PFSK-1 (cell line): Measurements from ENCODE around the gene CSF1R.
A peak's percentile ranks its signal among the peaks of the same experiment; 100 is the strongest.

Experiments
- FOXP2 ChIP-seq: optimal IDR thresholded peaks from 2 replicates; pipeline ENCODE3; 2011; ENCODE audit warnings: borderline replicate concordance, control low read depth, inconsistent platforms; ENCODE audit not compliant: insufficient read depth; ENCODE audit errors: extremely low read length, extremely low read depth
- POLR2AphosphoS5 ChIP-seq: IDR thresholded peaks from 2 replicates; pipeline ENCODE4 v1.6.1; 2012; ENCODE audit warnings: low read depth, mild to moderate bottlenecking, control low read depth, low read length, moderate library complexity
- REST ChIP-seq, 2 experiments: IDR thresholded peaks; 2 replicates each; pipeline versions ENCODE4 v1.6.1 to v1.8.0; 2011 to 2012; ENCODE audit warnings: low read depth in 2 of 2, low read length in 2 of 2, control low read depth in 1 of 2, inconsistent platforms in 1 of 2, mild to moderate bottlenecking in 1 of 2, moderate library complexity in 1 of 2; ENCODE audit not compliant: insufficient read depth in 1 of 2
- SIN3A ChIP-seq: IDR thresholded peaks from 2 replicates; pipeline ENCODE4 v1.6.1; 2012; ENCODE audit warnings: mild to moderate bottlenecking, low read length, moderate library complexity, borderline replicate concordance; ENCODE audit not compliant: insufficient read depth
- TAF1 ChIP-seq: IDR thresholded peaks from 2 replicates; pipeline ENCODE4 v1.6.1; 2012; ENCODE audit warnings: low read length, control low read depth, borderline replicate concordance; ENCODE audit not compliant: insufficient read depth

Gene CSF1R

DNA sequence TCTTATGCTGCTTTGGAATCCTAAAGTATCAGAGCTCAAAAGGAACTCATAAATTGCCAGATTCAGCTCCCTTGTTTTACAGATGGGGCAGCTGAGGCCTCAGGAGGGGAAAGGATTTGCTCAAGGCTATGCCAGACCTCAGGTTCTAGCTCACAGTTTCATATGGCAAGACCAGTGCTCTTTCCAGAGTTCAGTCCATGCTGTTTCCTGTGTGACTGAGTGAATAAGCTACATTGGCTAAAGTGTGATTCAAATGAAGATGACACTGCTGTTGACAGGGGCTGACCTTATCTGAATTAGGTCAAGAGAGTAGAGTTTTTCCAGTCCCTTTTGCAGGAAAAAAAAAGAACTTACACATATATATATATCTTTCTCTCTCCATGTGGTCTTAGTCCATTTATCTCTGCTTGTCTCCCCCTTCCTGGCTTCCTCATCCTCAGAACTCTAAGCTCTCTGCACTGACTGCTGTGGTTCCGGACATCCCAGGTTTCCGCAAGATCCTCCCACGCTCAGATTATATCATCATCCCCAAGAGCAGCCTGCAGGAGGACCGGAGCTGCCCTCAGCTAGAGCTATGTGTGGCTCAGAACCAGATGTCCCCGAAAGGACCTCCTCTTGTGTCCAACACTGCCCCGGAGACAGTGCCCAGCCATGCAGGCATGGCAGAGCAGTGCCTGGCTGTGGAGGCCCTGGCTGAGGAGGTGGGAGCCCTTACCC lies 76.5 kb downstream of the CSF1R start:
- TF ChIP-seq FOXP2 (peak; percentile 79), TAF1 (no peak), SIN3A (0 out of 2 replicates have a peak, but pooled peaks have one; percentile 62), REST (IDR thresholded peaks at IDR 0.05; ENCODE audit: insufficient read depth in 1 of 2, low read depth in 2 of 2, low read length in 2 of 2) (0 out of 4 replicates have a peak, but pooled peaks of 1 of the 2 experiments have one; percentile 43), POLR2AphosphoS5 (no peak)

DNA sequence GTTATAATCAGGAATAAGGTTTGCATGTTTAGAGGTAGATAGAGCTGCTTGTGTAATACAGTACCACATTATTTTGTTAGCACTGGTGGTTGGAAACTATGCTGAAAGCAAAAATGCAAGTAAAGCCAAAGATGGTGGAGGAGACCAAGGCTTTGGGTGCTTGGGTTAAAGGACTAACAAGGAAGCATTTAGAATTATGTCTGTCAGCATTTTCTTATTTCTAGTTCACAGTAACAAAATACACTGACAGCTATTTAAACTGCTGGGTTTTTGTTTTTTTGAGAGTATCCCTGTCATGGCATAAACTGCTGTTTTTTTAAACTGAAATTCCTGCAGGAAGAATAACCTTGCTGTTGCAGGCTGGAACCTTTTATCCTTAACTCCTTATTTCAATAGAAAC lies 79.3 kb downstream of the CSF1R start:
- TF ChIP-seq TAF1, result no peak
- TF ChIP-seq REST (IDR thresholded peaks at IDR 0.05; ENCODE audit: insufficient read depth in 1 of 2, low read depth in 2 of 2, low read length in 2 of 2), result no peak
- TF ChIP-seq POLR2AphosphoS5, result no peak
- no peak for TF ChIP-seq SIN3A

DNA sequence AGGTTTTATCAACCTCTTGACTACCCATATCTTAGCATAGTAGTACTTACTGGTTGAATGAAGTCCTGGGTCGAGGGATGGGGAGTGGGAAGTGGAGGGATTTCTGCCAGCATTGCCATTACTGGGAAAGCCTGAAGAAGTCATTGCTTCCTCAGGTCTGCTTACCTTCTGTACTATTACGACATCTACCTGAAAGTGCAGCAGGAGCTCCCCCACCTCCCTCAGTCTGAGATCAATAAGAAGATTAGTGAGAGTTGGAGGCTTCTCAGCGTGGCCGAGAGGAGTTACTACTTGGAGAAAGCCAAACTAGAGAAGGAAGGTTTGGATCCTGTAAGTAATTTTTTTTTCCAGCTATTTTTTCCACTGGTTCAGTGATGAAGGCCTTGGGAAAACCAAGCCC lies 80.0 kb downstream of the CSF1R start:
- TF ChIP-seq FOXP2, result no peak
- TF ChIP-seq POLR2AphosphoS5, result no peak
- TF ChIP-seq SIN3A, result no peak
- no peak for TF ChIP-seq REST (IDR thresholded peaks at IDR 0.05; ENCODE audit: insufficient read depth in 1 of 2, low read depth in 2 of 2, low read length in 2 of 2)
- no peak for TF ChIP-seq TAF1
